ENCODE measurements around the gene CDH18.

DNA sequence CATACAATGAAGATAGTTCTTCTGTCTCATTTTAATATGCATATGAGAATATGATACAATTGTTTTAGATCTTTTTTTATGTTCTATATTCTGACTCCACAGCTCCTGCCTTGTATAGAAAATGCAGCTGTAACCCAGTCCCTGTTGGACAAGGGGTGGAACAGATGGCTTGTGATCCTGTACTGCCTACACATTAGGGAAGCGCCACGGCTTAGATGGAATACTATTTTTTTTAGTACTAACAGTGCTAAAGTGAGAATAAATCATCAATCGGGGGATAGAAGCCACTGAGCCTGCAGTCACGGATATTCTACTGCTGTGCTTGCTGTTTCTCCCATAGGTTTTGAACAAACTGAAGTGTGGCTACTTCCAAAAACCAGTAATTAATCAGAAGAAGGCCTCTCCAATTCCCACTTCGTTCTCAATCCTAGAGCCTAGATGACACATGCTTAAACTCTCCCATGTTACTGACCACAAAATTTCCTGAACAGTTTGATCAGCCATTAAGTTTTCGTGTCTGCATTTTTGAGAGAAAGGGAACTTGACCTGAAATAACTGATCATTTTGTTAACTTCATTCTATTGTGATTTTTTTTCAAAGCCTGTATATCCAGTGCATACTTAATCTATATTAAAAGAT is 150.3 kb downstream of the CDH18 start:
- TF ChIP-seq, protein P1, sequence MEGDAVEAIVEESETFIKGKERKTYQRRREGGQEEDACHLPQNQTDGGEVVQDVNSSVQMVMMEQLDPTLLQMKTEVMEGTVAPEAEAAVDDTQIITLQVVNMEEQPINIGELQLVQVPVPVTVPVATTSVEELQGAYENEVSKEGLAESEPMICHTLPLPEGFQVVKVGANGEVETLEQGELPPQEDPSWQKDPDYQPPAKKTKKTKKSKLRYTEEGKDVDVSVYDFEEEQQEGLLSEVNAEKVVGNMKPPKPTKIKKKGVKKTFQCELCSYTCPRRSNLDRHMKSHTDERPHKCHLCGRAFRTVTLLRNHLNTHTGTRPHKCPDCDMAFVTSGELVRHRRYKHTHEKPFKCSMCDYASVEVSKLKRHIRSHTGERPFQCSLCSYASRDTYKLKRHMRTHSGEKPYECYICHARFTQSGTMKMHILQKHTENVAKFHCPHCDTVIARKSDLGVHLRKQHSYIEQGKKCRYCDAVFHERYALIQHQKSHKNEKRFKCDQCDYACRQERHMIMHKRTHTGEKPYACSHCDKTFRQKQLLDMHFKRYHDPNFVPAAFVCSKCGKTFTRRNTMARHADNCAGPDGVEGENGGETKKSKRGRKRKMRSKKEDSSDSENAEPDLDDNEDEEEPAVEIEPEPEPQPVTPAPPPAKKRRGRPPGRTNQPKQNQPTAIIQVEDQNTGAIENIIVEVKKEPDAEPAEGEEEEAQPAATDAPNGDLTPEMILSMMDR (IDR thresholded peaks at IDR 0.05), result no peak
- TF ChIP-seq POLR2A (IDR thresholded peaks at IDR 0.05), result no peak

All from body of pancreas (tissue), 4 donors.